ENCODE measurements around the gene NSMCE1.

DNA sequence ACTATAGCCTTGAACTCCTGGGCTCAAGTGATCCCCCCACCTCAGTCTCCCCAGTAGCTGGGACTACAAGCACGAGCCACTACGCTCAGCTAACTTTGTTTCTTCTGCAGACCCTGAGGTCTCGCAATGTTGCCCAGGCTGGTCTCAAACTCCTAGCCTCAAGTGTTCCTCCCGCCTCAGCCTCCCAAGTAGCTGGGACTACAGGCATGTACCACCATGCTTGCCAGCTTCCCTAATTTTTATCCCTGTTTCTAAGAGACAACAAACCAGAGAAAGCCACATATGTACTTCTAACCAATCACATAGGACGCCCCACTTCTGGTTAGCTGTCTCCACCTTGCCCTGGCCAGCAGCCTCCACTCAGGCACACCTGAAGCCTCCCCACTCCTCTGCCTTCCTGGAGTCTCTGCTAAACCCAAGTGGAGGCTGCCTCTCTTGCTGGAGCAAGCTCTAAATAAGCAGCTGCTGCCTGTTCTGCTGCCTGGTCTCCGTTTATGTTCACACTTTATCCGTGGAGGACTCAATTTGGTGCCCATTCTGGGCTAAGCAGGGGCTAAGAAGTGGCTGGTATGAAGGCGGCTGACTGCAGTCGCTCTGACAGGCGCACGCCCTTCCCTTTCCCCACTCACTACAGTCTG is 24.7 kb downstream of the NSMCE1 start:
- no peak for TF ChIP-seq EZH2 (IDR thresholded peaks at IDR 0.05; ENCODE audit: borderline replicate concordance, insufficient read depth, low read depth, low read length, poor library complexity, severe bottlenecking)
- TF ChIP-seq, protein P1, sequence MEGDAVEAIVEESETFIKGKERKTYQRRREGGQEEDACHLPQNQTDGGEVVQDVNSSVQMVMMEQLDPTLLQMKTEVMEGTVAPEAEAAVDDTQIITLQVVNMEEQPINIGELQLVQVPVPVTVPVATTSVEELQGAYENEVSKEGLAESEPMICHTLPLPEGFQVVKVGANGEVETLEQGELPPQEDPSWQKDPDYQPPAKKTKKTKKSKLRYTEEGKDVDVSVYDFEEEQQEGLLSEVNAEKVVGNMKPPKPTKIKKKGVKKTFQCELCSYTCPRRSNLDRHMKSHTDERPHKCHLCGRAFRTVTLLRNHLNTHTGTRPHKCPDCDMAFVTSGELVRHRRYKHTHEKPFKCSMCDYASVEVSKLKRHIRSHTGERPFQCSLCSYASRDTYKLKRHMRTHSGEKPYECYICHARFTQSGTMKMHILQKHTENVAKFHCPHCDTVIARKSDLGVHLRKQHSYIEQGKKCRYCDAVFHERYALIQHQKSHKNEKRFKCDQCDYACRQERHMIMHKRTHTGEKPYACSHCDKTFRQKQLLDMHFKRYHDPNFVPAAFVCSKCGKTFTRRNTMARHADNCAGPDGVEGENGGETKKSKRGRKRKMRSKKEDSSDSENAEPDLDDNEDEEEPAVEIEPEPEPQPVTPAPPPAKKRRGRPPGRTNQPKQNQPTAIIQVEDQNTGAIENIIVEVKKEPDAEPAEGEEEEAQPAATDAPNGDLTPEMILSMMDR (IDR thresholded peaks at IDR 0.05): no peak

Data from B cell (primary cell).